Testis (tissue), 2 donors: ENCODE measurements around the gene MRPL18.

Source experiments
- CTCF ChIP-seq, 3 experiments: fragments of 450-650 bp in 2 of 3; fragments of 200-600 bp in 1 of 3; sonication (generic) in 1 of 3; IDR thresholded peaks; one replicate each; pipeline ENCODE4 v1.5.1; 2016 to 2019; ENCODE audit warnings: antibody characterized with exemption in 3 of 3, mild to moderate bottlenecking in 2 of 3, moderate library complexity in 1 of 3
- POLR2A ChIP-seq: fragments of 450-650 bp; IDR thresholded peaks from one replicate; pipeline ENCODE4 v1.6.1; 2017; ENCODE audit warnings: antibody characterized with exemption, mild to moderate bottlenecking, moderate library complexity

GRCh38 chr6:159833556-159833955 lies 43.3 kb downstream of the MRPL18 start:
- TF ChIP-seq CTCF (IDR thresholded peaks at IDR 0.05): no peak
- no peak for TF ChIP-seq POLR2A
